Mesendoderm (in vitro differentiated cells): ENCODE data around the gene KRR1.
"Not testable (repeated sequence)": the region's sequence is repeated elsewhere in the genome, so short reads cannot be mapped to it uniquely, and the experiment has no call there.

Source experiments
- DNase-seq: peaks from one replicate; pipeline ENCODE4 v3.0.0; 2013
- H2AK5ac ChIP-seq: 2 replicates; pipeline ENCODE4 v1.6.1; 2013; ENCODE audit warnings: low read length, inconsistent platforms
- H2BK120ac ChIP-seq: 2 replicates; pipeline ENCODE4 v1.6.1; 2013; ENCODE audit warnings: low read depth, mild to moderate bottlenecking, low read length, moderate library complexity, mixed read lengths
- H2BK15ac ChIP-seq: replicated peaks from 2 replicates; pipeline ENCODE4 v1.6.1; 2013; ENCODE audit warnings: low read depth, mild to moderate bottlenecking, moderate library complexity
- H2BK5ac ChIP-seq: 2 replicates; pipeline ENCODE4 v1.6.1; 2013; ENCODE audit warnings: low read length, inconsistent platforms
- H3K18ac ChIP-seq: 2 replicates; pipeline ENCODE4 v1.6.1; 2013; ENCODE audit warnings: mild to moderate bottlenecking, low read length, mixed read lengths
- H3K23ac ChIP-seq: one replicate; pipeline ENCODE4 v1.6.1; 2013; ENCODE audit warnings: low read length
- H3K27ac ChIP-seq: 2 replicates; pipeline ENCODE4 v1.5.1; 2013; ENCODE audit warnings: low read depth, mild to moderate bottlenecking, inconsistent platforms, low read length, moderate library complexity
- H3K27me3 ChIP-seq: 2 replicates; pipeline ENCODE4 v1.6.1; 2013; ENCODE audit warnings: low read length, control low read depth, mild to moderate bottlenecking, inconsistent platforms; ENCODE audit not compliant: insufficient read depth, poor library complexity
- H3K36me3 ChIP-seq: 2 replicates; pipeline ENCODE4 v1.6.1; 2013; ENCODE audit warnings: low read length, inconsistent platforms; ENCODE audit not compliant: control insufficient read depth, insufficient read depth
- H3K4ac ChIP-seq: one replicate; pipeline ENCODE4 v1.6.1; 2013; ENCODE audit warnings: low read depth, mild to moderate bottlenecking, low read length, moderate library complexity
- H3K4me1 ChIP-seq: 2 replicates; pipeline ENCODE4 v1.6.1; 2013; ENCODE audit warnings: low read depth, low read length, inconsistent platforms; ENCODE audit not compliant: control insufficient read depth
- H3K4me2 ChIP-seq: 2 replicates; pipeline ENCODE4 v1.6.1; 2013; ENCODE audit warnings: low read length
- H3K4me3 ChIP-seq: 2 replicates; pipeline ENCODE4 v1.5.1; 2013; ENCODE audit warnings: mild to moderate bottlenecking, low read length
- H3K56ac ChIP-seq: one replicate; pipeline ENCODE4 v1.6.1; 2013; ENCODE audit warnings: low read length
- H3K79me1 ChIP-seq: 2 replicates; pipeline ENCODE4 v1.6.1; 2013; ENCODE audit warnings: low read length, inconsistent platforms
- H3K79me2 ChIP-seq: 2 replicates; pipeline ENCODE4 v1.6.1; 2013; ENCODE audit warnings: mild to moderate bottlenecking, low read length; ENCODE audit not compliant: control insufficient read depth, insufficient read depth
- H3K9ac ChIP-seq: 2 replicates; pipeline ENCODE4 v1.6.1; 2013; ENCODE audit warnings: low read length, inconsistent platforms
- H4K5ac ChIP-seq: one replicate; pipeline ENCODE4 v1.6.1; 2013; ENCODE audit warnings: low read length
- H4K8ac ChIP-seq: one replicate; pipeline ENCODE4 v1.6.1; 2013; ENCODE audit warnings: low read depth, mild to moderate bottlenecking, control low read depth, low read length, moderate library complexity
- WGBS: extraction: QIAGEN DNeasy Blood & Tissue Kit; methylation state at CpG from one replicate; pipeline ENCODE4 v1.1.7; 2013; ENCODE audit warnings: low lambda C conversion rate, missing lambda C conversion rate; ENCODE audit not compliant: insufficient coverage; ENCODE audit errors: extremely low coverage; 5-methylcytosine and 5-hydroxymethylcytosine counted together

The KRR1 gene

DNA sequence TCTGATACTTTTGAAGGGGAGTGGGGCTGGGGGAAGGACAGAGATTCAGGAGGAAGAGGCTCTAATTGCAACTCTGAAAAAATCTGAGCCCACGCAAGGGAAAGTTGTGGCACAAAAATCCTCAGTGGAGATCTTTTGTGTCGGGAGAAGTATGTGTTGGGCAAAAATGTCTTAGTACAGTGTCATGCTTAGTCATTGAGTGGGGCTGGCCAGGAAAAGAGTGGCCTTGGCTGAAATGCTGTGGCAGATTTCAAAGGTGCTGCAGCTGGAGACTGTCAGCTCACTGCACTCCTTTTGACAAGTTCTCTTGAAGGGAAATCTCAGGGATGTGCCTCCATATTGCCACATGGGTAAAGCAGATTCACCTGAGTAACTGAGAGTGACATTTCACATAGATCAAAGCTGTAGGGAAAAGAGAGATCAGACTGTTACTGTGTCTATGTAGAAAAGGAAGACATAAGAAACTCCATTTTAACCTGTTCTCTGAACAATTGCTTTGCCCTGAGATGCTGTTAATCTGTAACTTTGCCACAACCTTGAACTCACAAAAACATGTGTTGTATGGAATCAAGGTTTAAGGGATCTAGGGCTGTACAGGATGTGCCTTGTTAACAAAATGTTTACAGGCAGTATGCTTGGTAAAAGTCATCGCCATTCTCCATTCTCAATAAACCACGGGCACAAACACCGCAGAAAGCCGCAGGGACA is 66.8 kb downstream of the KRR1 start:
- no peak overlapping the region for H4K8ac ChIP-seq
- no peak overlapping the region for H3K27ac ChIP-seq

DNA sequence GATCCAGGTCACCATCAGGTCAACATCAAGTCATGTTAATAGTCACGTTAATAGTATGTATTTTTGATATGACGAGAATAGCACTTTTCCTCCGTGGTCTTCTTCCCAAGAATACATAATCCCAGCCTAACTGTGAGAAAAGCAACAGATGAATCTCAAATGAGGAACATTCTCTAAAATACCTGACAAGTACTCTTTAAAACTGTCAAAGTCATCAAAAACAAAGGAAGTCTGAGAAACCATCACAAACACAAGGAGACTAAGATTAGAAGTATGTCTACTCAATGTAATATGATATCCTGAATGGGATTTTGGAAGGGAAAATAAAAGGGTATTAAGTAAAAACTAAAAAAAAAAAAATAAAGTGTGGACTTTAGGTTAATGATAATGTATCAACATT is 67.7 kb downstream of the KRR1 start:
- no peak for DNase-seq
- H3K9ac ChIP-seq = no peak overlapping the region
- H2BK15ac ChIP-seq = no peak overlapping the region
- H3K4me3 ChIP-seq = no peak overlapping the region
- H3K36me3 ChIP-seq = no peaks in the 10 kb centered on the region
- WGBS = no CpG with 5 or more reads among the region's 3 CpGs
- no peaks in the 10 kb centered on the region for H3K79me1 ChIP-seq
- no peak overlapping the region for H4K8ac ChIP-seq
- no peak overlapping the region for H3K18ac ChIP-seq
- H2AK5ac ChIP-seq = no peak overlapping the region
- H3K27ac ChIP-seq = no peak overlapping the region
- H3K4me1 ChIP-seq = no peaks in the 10 kb centered on the region
- H3K4ac ChIP-seq = no peak overlapping the region
- H3K4me2 ChIP-seq = no peak overlapping the region
- H2BK120ac ChIP-seq = no peak overlapping the region
- H3K79me2 ChIP-seq = no peaks in the 10 kb centered on the region
- no peaks in the 10 kb centered on the region for H3K27me3 ChIP-seq
- no peak overlapping the region for H3K56ac ChIP-seq
- H3K23ac ChIP-seq = no peak overlapping the region
- no peak overlapping the region for H4K5ac ChIP-seq
- H2BK5ac ChIP-seq = no peak overlapping the region

More for the DNA sequence above, 66.8 kb downstream of the KRR1 start:
- H2BK5ac ChIP-seq = no peak overlapping the region
- DNase-seq = no peak
- no peak overlapping the region for H2BK15ac ChIP-seq
- no peaks in the 10 kb centered on the region for H3K4me1 ChIP-seq
- H2AK5ac ChIP-seq = no peak overlapping the region
- H3K23ac ChIP-seq = no peak overlapping the region
- H3K4ac ChIP-seq = no peak overlapping the region
- no CpG with 5 or more reads among the region's 6 CpGs for WGBS
- no peaks in the 10 kb centered on the region for H3K27me3 ChIP-seq
- no peaks in the 10 kb centered on the region for H3K36me3 ChIP-seq
- H2BK120ac ChIP-seq = no peak overlapping the region
- no peak overlapping the region for H3K4me3 ChIP-seq
- no peak overlapping the region for H3K56ac ChIP-seq
- no peak overlapping the region for H3K9ac ChIP-seq
- H3K79me1 ChIP-seq = no peaks in the 10 kb centered on the region
- H3K79me2 ChIP-seq = no peaks in the 10 kb centered on the region
- no peak overlapping the region for H3K4me2 ChIP-seq
- no peak overlapping the region for H3K18ac ChIP-seq
- no peak overlapping the region for H4K5ac ChIP-seq

DNA sequence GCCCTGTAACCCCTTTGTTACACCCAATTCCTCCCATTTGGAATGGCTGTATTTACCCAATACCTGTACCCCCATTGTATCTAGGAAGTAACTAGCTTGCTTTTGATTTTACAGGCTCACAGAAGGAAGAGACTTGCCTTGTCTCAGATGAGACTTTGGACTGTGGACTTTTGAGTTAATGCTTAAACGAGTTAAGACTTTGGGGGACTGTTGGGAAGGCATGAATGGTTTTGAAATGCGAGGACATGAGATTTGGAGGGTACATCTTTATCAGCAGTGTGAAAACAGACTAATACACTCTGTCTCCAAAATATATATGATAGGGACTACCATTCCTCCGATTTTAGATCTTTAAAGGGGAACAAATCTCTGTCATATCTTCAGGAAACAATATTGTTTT is 69.0 kb downstream of the KRR1 start:
- H3K27me3 ChIP-seq, H2BK5ac ChIP-seq, H2AK5ac ChIP-seq, DNase-seq, H3K56ac ChIP-seq, H3K79me2 ChIP-seq, H3K4me2 ChIP-seq, H2BK15ac ChIP-seq, H3K36me3 ChIP-seq, H3K23ac ChIP-seq, H3K79me1 ChIP-seq, H4K8ac ChIP-seq, H3K9ac ChIP-seq, H2BK120ac ChIP-seq, H4K5ac ChIP-seq, H3K4me1 ChIP-seq, H3K27ac ChIP-seq, H3K4me3 ChIP-seq, H3K18ac ChIP-seq, H3K4ac ChIP-seq: not testable (repeated sequence)
- no CpG with 5 or more reads among the region's 3 CpGs for WGBS

DNA sequence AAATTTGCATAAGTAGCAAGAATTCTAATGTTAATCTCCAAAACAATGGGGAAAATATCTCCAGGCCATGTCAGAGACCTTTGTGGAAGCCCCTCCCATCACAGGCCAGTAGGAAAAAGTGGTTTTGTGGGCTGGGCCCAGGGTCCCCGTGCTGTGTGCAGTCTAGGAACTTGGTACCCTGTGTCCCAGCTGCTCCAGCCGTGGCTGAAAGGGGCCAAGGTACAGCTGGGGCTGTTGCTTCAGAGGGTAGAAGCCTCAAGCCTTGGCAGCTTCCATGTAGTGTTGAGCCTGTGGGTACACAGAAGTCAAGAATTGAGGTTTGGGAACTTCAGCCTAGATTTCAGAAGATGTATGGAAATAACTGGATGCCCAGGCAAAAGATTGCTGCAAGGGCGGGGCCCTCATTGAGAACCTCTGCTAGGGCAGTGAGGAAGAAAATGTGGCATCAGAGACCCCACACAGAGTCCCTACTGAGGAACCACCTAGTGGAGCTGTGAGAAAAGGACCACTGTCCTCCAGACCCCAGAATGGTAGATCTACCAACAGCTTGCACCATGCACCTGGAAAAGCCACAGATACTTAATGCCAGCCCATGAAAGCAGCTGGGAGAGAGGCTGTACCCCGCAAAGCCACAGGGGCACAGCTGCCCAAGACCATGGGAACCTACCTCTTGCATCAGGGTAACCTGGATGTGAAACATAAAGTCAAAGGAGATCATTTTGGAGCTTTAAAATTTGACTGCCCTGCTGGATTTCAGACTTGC is 69.5 kb downstream of the KRR1 start:
- H3K27me3 ChIP-seq, H3K56ac ChIP-seq, H3K4me2 ChIP-seq, H2AK5ac ChIP-seq, H3K36me3 ChIP-seq, H2BK15ac ChIP-seq, H3K18ac ChIP-seq, H3K4me1 ChIP-seq, H3K9ac ChIP-seq, DNase-seq, H3K79me2 ChIP-seq, H3K4ac ChIP-seq, H3K4me3 ChIP-seq, H2BK120ac ChIP-seq, H4K5ac ChIP-seq, H2BK5ac ChIP-seq, H3K23ac ChIP-seq, H4K8ac ChIP-seq, H3K27ac ChIP-seq, H3K79me1 ChIP-seq: not testable (repeated sequence)
- no CpG with 5 or more reads among the region's 4 CpGs for WGBS
